Measurements from ENCODE around the gene TARS2.

Gene TARS2

GRCh38 chr1:150508982-150509381, 21.8 kb downstream of the TARS2 start:
- no peak for DNase-seq

- DNase-seq: no peak
These were observed 24.3 kb downstream of the TARS2 start for GRCh38 chr1:150511551-150511950.

GRCh38 chr1:150511985-150512660, 24.9 kb downstream of the TARS2 start:
- no peak for DNase-seq

GRCh38 chr1:150512846-150513245, 25.6 kb downstream of the TARS2 start:
- no peak for DNase-seq

- DNase-seq: no peak
These were observed 26.2 kb downstream of the TARS2 start for GRCh38 chr1:150513351-150513791.

GRCh38 chr1:150514260-150514659, 27.0 kb downstream of the TARS2 start:
- DNase-seq: no peak

- no peak for DNase-seq
These were observed 27.7 kb downstream of the TARS2 start for GRCh38 chr1:150514913-150515327.

GRCh38 chr1:150515328-150516049, 28.3 kb downstream of the TARS2 start, which contains the start of gene FALEC:
FALEC (plus strand) TSS chr1:150515752.
- DNase-seq: peak; percentile 79

- no peak for DNase-seq
These were observed 28.9 kb downstream of the TARS2 start for GRCh38 chr1:150516050-150516591.

- no peak for DNase-seq
These were observed 29.4 kb downstream of the TARS2 start for GRCh38 chr1:150516616-150517015.

GRCh38 chr1:150521196-150521968, 34.2 kb downstream of the TARS2 start:
- no peak for DNase-seq

GRCh38 chr1:150525348-150525747, 38.1 kb downstream of the TARS2 start:
- no peak for DNase-seq

GRCh38 chr1:150528196-150528595, 41.0 kb downstream of the TARS2 start:
- DNase-seq: no peak

- DNase-seq: no peak
These were observed 41.8 kb downstream of the TARS2 start for GRCh38 chr1:150529017-150529416.

GRCh38 chr1:150530491-150531159, 43.4 kb downstream of the TARS2 start:
- no peak for DNase-seq

GRCh38 chr1:150532860-150533259, 45.6 kb downstream of the TARS2 start:
- DNase-seq: no peak

- no peak for DNase-seq
These were observed 46.8 kb downstream of the TARS2 start for GRCh38 chr1:150534002-150534401.

GRCh38 chr1:150535511-150536287, 48.5 kb downstream of the TARS2 start:
- no peak for DNase-seq

GRCh38 chr1:150536836-150537731, 49.9 kb downstream of the TARS2 start:
- DNase-seq: no peak

- DNase-seq: no peak
These were observed 50.8 kb downstream of the TARS2 start for GRCh38 chr1:150537732-150538684.

All from activated T-cell treated with anti-CD3 and anti-CD28 coated beads for 4 hours (primary cell).